ENCODE results near the gene UBL3.

Gene UBL3, protein sequence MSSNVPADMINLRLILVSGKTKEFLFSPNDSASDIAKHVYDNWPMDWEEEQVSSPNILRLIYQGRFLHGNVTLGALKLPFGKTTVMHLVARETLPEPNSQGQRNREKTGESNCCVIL

DNA sequence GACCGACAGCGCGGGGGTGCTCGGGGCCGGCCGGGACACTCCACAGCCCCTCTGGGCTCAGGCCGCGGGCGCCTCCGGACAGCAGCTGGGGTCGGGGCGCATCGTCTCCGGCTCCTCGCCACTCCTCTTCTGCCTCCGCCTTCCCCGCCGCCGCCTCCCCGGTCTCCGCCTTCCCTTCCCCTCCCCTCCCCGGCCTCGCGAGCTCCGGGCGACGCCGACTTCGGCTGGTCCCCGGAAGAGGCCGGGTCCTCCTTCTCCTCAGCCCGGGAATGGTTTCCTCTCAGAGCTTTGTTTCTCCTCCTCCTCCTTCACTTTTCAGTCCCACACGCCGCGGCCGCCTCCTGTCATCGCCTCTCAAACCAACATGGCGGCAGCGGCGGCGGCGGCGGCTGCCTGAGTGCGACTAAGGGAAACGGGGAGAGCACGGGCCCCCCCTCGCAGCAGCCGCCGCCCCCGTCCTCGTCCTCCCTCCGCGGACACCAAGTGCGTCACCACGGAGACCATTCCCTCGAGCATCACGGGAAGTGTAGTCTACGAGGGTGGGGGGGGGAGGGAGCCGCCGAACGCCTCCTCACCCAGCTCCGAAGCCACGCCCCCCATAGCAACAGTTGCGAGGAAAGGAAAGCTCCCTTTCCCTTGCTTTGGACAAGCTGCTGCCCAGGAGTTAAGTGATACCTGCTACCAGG lies at the start of gene UBL3:
Gene UBL3 (minus strand): TSS at position 405 of the 686 bp plus-strand sequence. CDS start 1,079 bp downstream, outside the sequence.
- DNase-seq (ENCODE audit: low spot score) = peak; percentile 99

DNA sequence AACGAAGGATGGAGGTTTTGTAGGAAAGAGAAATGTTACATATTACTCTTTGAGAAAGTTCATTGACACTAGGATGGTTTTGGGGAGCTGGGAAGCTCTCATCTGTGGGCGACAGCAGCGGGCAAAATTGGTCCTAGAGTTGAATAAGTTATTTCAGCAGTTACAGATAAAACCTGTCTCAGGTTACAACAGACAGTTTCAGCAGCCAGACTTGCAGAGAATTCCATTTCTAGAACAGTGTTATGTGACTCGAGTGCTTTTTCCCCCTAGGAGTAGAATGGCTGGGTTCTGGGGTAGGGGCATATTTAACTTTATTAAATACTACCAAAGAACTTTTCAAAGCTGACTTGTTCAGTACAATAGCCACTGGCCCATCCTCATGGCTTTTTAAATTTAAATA lies 46.7 kb upstream of the UBL3 start:
- no peak for DNase-seq (ENCODE audit: low spot score)

DNA sequence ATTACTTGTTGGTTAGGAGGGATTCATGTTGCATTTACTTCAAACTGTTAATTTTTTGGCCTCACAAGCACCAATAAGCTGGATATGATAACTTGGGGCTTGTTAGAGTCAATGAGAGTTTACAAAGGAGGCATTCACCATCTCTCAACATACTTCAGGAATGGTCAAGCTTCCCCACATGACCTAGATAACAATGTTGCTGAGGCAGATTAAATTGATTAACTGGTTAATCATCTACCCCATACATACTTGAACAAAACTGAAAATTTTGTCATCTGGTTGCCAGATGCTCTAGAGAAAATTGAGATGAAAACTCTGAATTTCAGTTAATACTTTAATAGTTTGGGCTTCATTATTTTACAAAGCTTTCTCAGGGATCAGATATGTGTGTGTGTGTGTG lies 43.0 kb upstream of the UBL3 start:
- DNase-seq (ENCODE audit: low spot score) = no peak

DNA sequence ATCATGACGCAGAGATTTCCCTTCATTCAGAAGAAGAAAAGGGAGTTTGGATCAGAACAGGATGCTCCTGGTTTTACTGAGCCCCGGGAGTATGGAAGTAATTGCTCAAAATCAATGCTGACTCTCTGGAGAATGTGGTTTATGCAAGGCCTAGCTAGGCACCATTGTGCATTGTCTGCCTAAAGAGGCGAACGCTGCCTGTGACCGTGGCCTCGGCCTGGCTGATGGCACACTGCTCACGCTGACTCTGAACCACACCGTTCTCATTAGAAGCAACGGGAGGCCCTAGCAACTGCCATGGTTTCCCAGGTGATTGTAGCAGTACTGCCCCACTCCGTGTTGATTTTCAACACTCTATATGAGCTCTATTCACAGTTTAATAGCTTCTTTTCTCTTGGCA lies 41.7 kb upstream of the UBL3 start:
- DNase-seq (ENCODE audit: low spot score) = no peak

DNA sequence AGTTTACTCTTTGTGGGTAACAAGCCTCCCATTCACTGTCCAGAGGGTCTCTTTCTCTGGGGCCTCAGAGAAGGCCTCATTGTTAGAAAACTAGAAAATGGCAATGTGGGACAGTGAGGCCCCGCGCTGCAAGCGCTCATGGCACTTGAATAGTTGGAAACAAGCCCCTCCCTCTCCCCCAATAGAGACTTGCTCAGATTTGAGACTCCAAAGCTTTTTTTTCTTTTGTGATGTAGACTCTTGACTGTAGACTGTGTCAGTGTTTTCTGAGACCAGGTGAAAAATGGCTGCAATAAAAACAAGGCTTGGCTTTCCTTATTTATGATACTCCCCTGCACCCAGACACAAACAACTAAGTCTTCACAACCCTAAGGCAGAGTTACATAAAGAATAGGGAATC lies 38.7 kb upstream of the UBL3 start:
- no peak for DNase-seq (ENCODE audit: low spot score)

DNA sequence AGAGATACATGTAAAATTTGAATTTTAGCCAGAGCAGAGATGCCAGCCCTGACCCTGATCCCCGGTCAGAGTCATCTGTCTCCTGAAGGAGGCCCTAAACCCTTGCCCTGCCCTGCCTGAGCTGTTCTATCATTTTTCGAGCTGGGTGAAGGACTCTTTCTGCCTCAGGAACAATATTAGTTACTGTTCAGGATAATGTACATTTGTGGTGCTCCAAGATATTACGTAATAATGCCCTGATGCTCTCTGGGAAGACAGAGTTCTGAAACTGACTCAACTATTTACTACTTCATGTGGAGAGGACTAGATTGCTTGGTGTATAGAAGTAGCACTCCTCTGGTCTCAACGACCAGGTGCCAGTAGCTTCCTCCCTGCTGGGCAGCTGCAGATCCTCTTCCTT lies 37.9 kb upstream of the UBL3 start:
- DNase-seq (ENCODE audit: low spot score) = no peak

DNA sequence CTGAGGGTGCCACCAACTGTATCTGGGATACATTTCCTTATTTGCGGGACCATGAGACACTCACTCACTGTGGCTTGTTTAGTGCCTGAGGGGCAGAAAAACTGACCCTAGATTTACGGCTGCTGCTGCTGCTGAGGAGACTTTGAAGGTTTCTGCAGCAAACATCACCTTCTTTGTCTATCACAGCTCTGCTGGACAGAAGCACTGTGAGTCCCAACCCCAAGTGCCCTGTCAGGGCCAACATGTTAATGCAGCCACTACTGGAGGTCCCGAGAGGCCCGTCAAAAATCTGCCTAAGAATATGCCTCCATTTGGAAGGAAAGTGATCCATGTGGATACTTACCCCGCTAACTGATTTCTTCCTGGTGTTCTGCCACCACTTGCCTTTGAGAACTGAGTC lies 37.3 kb upstream of the UBL3 start:
- no peak for DNase-seq (ENCODE audit: low spot score)

DNA sequence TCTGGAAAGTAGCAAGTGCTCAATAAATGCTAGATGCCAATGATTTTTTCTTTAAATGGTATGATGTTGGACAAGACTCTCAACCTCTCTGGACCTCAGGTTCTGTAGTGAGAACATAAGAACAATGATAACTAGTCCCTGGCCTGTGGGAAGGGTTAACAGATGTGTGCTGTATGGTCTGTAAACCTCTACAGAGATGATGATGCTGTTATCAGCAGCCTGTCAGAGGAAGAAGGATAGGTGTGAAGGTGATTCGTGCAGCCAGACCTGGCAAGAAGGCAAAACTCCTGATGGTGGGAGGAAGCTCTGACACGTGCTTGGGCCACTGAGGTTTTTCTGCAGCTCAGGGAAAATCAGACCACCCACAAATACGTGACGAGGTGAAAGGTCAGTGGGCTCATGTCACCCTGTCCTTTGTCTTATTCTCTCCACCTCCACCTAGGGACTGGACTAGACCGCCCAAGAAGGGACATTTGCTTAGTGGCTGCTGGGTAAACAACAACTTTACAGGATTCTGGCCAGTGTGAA lies 36.7 kb upstream of the UBL3 start:
- DNase-seq (ENCODE audit: low spot score) = no peak

DNA sequence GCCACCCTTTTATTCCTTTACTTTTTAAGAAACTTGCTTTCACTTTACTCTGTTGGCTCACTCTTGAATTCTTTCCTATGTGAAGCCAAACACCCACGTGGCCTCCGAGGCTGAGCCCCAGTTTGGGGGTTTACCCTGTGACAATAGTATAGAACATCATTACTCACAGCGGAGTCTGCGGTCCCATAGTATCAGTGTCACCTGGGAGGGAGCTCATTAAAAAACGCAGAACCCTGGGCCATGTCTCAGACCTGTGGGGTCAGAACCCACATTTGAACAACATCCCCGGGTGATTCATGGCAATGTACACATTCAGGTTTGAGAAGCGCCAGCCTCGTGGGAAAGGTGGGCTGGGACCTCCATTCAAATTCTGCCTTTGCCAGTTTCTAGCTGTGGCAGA lies 36.0 kb upstream of the UBL3 start:
- no peak for DNase-seq (ENCODE audit: low spot score)

DNA sequence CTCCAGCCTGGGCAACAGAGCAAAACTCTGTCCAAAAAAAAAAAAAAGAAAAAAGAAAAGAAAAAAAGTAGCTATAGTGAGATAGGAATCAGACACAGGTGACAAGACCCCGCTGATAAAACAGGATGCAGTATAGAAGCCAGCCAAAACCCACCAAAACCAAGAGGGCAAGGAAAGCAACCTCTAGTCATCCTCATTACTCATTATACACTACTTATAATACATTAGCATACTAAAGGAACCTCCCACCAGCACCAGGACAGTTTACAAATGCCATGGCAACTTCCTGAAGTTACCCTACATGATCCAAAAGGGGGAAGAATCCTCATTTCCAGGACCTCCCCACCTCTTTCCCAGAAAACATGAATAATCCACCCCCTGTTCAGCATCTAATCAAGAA lies 35.6 kb upstream of the UBL3 start:
- DNase-seq (ENCODE audit: low spot score) = no peak

DNA sequence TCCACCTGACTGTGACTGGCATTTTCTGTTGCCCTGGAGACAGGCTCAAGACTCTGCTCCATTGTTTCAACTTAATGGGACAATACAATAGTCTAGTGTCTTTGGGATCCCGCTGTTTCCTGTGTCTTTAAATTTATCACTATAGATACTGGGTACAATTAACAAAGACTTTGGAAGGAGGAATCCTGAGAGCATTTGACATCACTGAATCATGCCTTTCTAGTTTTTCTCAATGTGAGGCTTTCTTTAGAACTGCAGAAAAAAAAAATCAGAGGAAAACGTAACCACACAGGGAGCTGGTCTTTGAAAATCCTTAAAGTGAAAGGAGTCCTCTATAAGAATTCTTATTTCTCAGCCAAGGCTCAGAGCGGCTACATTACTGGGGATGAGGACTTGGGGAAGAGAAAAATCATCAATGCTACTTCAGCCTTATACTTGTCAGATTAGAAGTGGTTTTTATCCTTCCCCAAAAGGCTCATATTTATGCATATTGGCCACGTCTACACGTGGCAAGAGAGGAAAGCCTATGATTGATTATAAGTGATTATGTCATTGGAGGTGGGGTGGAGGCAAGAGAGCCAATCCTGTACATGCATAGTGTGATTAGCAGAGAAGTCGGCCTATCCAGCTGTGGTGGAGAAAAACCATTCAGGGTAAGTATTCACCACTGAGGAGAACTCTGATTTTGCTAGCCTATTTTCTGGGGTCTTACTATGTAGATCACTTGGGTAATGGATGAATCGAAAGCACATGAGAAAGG lies 34.4 kb upstream of the UBL3 start:
- no peak for DNase-seq (ENCODE audit: low spot score)

DNA sequence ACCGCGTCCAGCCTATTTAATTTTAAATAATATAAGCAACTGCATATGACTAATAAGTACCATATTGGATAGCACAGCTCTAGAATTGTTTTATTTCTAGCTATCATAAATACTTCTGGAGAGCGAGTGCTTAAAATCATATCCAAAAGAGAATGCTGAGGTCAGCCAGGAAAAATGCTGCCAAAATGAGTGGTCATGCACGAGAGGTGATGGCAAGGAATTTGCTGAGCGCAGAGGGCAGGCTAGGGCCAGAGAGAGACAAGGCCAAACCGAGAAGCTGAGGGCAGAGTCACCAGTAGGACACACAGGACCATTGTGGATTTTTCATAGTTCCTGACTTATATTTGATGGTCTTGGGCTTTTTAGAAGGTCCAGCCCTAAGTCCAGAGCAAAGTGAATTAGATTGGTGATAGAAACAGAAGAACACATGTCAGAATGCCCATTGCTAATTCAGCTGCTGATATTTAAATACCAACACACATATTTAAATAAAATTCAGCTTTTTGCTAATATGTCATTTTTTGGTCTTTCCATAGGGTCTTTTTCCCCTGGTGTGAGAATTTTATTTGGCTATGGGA lies 33.6 kb upstream of the UBL3 start:
- no peak for DNase-seq (ENCODE audit: low spot score)

DNA sequence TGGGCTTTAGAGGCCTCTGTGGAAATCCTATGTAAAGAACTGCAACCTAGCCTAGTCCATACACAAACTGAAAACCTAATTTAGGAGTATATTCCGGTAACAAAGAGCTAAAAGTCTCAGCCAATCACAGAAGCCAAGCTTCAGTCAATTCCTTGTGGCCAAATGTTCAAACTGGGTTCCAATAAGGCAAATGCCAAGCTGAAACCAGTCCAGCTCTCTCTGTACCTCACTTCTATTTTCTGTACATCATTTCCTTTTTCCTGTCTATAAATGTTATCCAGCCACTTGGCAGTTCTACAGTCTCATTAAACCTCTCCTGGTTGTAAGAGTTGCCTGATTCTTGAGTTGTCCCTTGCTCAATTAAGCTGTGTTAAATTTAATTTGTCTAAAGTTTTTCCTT lies 31.7 kb upstream of the UBL3 start:
- DNase-seq (ENCODE audit: low spot score) = no peak

DNA sequence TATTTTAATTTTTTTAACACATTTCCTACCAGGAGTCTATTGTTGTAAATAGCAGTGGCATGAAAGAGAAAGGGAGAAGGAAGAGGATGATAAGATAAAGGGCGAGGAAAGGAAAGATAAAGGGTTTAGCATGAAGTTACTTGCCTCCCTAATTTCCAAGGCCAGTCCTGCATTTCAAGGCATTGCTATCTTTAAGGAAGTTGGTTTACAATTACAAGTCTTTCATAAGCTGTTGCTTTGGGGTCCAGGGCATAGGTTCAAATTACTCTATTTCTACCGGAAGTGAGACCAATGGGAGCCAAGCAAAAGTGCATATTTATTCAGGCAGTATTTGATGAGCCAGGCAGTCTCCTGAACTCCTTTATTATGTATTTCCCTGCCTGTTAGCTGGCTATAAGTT lies 27.7 kb upstream of the UBL3 start:
- DNase-seq (ENCODE audit: low spot score) = no peak

DNA sequence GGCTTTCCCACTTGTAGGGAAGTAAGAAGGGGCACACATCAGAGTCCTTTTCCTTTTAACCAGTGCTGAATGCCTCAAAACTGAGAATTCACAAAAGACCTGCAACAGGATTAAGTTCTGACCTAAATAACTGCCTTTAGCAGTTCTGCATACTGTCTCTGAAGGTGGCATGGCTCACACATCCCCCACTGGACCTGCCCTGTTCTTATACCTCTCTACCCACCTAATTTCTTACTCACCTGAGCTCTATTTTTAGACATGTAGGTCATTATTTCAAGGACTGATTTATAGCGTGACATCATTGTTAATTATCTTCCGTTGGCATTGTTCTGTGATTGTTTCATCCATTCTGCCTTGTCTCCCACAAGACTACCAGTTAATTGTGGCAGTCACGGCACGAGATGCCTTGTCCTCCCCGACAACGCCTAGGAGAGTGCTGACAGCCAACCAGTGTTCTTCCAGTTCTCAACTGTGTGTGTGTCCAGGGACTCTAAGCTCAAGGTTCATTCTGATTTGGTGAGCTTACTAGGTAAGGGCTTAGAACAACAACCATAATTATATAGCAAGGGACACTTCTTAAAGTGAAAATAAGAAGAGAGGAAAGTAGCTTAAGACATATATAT lies 27.1 kb upstream of the UBL3 start:
- no peak for DNase-seq (ENCODE audit: low spot score)

DNA sequence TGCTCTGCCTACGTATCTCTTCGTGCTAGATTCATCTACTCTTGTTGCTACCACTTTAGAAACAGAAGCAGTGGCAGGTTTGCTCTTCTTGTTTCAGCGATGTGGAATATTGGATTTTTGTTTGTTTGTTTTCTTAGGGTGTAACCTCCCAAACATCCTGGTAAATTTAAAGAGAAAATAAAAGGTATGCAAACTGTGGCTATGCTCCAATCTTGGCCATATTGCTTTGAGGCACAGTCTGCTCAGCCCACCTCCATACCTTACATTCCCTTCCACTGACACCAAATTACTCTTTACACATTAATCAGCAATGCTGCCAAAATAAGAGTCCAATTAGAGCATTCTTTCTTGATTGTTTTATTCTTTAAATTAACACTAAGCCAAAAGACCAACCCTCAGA lies 25.2 kb upstream of the UBL3 start:
- DNase-seq (ENCODE audit: low spot score) = no peak

DNA sequence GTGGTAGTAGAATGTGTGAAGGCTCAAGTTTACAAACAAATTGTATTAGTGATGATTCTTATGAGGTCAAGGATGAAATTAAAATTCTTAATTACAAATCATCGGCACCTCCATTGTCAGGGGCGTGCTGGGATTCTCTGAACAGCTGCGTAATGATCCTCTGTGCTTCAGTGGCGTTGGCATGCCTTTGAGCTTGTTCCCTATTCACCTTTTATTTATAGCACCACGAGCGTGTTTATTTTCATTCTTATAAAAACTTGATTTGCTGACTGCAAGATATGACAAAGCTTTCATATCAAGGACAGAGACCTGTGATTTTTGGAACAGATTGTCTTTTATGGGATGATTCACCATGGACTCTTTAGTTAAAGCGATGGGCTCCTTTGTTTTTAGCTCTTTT lies 18.2 kb upstream of the UBL3 start:
- no peak for DNase-seq (ENCODE audit: low spot score)

DNA sequence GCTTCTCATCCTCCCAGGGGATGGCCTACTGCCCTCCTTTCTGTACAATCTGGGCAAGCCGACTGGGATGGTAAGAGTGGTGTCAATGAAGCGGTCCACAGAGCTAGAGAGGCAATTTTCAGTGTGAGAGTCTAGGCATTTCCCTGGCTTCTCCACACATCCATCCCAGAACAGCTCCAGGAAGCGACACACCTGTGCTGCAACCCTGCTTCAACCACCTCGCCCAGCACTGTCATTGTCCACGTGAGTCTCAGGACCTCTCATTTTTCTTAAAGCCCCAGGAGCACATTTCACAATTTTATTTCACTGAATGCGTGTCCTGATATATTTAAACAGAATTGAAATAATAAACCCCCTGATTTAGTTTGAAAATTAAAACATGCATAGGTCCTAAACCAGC lies 15.5 kb upstream of the UBL3 start:
- no peak for DNase-seq (ENCODE audit: low spot score)

DNA sequence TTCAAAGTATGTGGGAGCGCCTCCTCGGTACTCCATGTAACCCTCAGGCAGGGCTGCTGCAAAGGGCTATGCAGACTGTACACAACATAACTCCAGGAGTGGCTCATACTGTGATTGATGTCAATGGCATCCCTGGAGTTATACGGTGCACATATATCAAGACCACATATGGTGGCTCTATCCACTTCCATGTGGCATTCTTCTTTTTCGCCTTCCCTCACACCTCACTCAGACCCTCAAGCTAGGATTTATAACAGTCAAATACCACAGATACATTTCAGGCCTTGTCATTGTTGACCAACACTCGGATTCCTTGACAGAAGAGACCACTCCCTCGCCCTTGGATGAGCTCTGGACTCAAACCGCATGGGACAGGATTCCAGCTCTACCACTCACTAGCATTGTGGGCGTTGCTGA lies 11.3 kb upstream of the UBL3 start:
- no peak for DNase-seq (ENCODE audit: low spot score)

DNA sequence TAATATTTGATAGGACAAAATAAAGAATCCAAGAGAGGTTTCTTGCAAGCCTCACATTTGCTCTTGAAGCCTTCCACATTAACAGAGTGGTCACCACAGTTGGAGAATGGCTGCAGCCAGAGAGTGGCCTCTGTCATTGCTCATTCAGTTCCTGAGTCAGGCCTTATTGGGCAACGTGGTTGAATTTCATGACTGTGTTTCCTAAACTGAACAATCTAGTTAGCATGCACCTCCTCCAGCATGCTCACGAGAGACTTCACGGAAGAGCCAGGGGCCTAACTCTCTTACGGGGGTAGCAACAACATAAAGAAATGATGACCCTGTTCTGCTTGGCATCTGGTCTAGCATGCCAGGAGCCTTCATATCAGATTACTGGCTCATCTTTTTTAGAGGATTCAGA lies 9.6 kb upstream of the UBL3 start:
- no peak for DNase-seq (ENCODE audit: low spot score)

DNA sequence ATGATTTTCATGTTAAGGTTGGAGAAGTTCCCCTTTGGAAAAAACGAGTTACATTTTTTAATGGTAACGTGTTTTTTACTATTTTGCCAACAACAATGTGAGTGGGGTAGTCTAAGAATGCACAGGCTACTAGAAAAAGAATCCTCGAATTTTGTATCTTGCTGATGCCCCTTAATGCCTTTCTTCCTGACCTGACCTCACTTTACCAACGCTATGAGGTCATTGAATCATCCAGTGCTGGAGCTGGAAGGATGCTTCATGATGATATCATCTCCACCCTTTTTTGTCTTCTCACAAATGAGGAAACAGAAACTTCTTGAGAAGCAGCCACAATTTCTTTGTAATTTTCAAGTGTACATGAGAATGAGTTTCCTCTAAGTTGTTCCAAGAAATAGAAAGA lies 8.2 kb upstream of the UBL3 start:
- DNase-seq (ENCODE audit: low spot score) = no peak

DNA sequence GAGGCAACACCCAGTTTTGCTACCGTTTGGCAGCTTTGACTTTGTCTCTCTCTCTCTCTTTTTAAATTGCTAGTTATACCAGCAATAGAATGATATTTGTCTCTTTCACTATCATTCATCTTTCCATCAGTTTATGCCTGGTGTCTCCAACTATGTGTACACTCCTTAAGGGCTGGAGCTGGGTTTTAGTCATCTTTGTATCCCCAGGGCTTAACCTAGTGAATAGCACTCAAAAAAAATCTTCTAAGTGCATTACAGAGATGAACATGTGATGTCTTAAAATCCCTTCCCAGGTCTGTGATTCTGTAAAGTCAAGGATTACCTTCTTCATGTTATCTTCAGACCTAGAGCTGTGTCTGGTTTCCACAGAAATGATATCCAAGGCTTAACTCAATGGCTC lies 7.8 kb upstream of the UBL3 start:
- DNase-seq (ENCODE audit: low spot score) = no peak

DNA sequence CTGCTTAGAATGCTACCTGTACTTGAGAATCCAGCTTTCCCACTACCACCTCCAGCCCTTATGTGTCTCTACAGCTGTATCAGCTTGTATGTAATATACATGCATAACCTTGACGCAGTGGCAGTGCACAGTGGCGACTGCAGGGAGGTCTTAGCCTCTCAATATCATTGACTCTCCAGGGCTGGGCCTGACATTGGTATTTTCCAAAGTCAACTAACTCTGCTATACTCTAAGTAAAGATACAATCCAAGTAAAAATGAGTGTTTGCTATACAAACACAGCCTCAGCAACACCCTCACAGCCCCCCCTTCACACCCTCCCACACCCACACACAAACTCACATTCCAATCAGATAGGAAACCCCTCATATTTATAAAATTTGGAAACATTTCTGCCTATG lies 6.7 kb upstream of the UBL3 start:
- no peak for DNase-seq (ENCODE audit: low spot score)
